ENCODE measurements around the gene LRRC25.

- TF ChIP-seq CTCF (IDR thresholded peaks at IDR 0.05) (no peak), POLR2A (IDR thresholded peaks at IDR 0.05) (no peak)
Measured at GRCh38 chr19:18357041-18357440, 40.4 kb downstream of the LRRC25 start.
